GM11168 (cell line): Measurements from ENCODE around the gene GOT2.
"Not testable (repeated sequence)": the region's sequence is repeated elsewhere in the genome, so short reads cannot be mapped to it uniquely, and the experiment has no call there.

Source experiments
- in situ Hi-C: fragments of 300-500 bp; cut with MboI; formaldehyde crosslinking; loops from one replicate; pipeline ENCODE4 v1.12.0; 2022; ENCODE audit warnings: low sequenced_read_pairs; ENCODE audit not compliant: unreplicated experiment

The GOT2 gene

DNA sequence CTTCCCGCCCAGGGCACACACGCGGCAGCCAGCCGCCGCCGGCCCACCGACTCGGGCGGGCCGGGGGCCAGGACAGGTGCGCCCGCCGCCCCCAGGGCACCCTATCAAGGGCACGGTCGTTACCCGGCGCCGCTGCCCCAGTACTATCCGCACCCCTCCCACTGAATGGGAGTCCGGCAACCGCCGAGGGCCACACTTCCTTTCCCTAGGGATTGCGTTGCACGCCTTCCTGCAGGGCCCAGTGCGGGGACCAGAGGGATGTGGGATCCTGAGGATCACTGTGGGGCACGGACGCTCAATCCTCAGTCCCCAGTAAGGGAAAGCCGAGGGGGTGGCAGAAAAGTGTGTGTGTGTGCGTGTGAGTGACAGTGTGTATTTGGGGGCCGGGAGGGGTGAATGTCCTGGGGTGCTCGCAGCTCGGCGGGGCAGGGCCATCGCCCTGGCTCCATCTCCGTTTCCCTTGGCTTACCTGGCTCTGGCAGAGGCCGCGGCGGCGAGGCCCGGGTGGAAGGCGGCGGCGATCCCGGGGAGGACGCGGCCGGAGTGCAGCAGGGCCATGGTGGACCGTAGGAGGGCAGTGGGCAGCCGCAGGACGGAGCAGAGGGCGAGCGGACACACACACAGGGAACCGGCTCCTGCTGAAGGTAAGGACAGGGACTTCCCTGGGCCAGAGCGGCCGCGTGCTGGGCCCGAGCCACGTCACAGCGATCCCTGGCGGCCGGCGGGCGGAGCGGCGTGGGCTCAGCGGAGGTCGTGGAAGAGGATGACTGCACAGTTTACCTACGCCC is at the start of gene GOT2:
GOT2 (minus strand) TSS at position 646 of the 788 bp plus-strand sequence; CDS start at position 558, 88 bp downstream.
- in situ Hi-C loops = no loop called here

DNA sequence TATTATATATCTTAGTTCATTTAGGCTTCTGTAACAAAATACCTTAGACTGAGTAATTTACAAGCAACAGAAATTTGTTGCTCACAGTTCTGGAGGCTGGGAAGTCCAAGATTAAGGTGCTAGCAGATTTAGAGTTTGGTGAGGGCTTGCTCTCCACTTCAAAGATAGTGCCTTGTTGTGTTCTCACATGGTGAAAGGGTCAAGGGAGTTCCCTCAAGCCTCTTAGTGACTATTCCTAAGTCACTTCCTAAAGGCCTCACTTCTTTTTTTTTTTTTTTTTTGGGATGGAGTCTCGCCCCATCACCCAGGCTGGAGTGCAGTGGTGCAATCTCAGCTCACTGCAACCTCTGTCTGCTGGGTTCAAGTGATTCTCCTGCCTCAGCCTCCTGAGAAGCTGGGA is 45.2 kb upstream of the GOT2 start:
- in situ Hi-C loops = not testable (repeated sequence)

DNA sequence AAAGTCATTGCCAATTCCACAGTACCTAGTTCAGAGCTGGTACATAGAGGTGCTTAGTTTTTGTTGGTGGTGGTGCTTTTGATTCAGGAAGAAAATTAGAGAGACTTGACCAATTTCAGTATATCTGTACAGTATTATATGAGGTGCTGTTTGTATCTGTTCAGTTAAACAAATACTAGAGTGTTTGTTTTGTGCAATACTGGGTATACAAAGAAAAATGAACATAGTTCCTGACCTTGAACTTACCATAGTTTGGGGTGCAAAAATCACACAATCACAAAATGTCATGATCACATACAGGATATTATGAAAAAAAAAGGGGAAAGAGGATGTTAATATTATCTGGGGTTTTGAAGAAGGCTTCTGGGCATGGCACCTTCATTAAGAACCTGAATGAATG is 39.8 kb upstream of the GOT2 start:
- in situ Hi-C loops = no loop called here

DNA sequence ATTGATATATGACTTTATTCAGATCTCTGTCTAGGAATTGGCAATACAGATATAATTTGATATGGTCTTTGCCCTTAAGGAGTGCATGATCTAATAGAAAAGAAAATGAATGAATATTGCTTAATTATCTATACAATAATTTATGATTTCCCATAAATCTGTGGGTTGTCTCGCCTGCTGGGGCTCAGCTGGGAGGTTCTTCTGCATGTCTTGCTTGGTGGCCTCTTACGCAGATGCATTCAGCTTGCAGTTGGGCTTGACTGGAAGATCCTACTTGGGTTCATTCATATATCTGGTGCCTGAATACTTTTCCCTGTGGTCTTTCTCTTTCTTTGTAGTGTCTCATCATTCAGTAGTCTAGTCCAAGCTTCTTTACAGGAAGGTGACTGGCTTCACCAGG is 34.0 kb upstream of the GOT2 start:
- in situ Hi-C loops = no loop called here

DNA sequence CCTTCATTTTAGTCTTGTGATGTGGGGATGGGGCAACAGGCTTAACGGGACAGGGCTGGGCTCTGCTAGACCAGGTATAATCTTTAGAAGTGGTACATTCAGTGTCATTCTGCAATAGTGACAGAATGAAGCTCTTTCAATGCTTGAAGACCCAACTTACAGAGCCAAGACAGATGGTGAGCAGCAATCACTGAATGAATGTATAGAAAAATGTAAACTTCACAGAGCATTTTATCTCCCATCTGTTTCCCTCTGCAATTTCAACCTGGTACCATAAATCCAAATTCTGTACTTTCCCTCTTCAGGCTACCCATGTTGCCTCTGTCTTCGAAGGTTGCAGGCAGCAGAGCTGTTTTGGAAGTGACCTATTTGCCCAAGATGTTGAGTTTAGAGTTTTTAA is 33.5 kb upstream of the GOT2 start:
- in situ Hi-C loops = no loop called here

DNA sequence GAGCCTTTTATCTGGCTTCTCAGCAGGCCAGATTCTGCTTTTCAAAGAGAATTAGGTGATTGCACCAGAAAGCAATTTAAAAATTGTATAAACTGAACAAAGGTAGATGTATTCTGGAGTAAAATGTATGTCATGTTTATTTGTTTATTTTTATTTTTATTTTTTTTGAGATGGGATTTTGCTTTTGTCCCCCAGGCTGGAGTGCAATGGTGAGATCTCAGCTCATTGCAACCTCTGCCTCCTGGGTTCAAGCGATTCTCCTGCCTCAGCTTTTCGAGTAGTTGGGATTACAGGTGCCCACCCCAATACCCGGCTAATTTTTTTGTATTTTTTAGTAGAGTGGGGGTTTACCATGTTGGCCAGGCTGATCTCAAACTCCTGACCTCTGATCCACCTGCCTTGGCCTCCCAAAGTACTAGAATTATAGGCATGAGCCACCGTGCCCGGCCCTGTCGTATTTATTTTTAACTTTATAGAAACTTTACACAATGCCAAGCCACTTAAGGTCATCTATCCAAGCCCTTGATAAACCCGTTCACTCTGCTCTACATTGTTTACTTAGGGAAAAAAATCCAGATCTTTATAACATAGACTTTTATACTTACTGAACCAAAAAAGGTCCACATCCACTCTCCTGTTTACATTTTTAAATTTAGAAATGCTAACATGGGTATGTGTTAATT is 22.7 kb upstream of the GOT2 start:
- in situ Hi-C loops = loop anchor here (10.0 kb wide), 2 partner anchors 252 to 422 kb away; partner anchors contain the start of gene NDRG4

DNA sequence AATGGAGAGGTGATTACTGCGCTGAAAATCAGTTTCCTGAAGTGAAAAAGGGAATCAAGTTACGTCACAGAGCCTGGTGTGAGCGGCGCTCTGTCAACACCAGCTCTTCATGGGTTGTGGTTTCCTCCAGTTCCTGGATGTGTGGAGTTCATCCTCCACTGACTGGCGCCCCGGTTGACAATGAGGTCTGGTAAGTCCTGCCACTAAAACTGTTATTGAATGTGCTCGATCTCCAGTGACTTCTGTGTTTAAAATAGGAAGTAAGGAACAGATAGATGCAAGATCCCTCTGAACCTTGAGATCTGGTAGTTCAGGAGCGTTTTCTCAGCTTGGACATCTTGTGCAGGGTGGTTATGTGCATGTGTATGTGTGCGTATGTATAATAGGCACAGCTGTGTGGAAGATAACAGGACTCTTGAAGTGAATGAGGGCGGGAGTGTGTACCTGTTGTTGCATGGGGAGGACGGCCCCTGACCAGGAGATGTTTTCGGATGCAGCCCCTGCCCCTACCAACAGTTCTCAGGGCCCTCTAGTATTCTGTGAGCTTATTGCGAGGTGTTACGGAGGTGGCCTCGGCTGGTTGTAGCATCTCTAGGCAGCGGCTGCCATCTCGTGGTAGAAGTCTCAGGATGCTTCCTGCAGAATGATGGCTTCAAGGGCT is 22.0 kb upstream of the GOT2 start:
- in situ Hi-C loops = loop anchor here (10.0 kb wide), 2 partner anchors 251 to 421 kb away; partner anchors contain the start of gene NDRG4

DNA sequence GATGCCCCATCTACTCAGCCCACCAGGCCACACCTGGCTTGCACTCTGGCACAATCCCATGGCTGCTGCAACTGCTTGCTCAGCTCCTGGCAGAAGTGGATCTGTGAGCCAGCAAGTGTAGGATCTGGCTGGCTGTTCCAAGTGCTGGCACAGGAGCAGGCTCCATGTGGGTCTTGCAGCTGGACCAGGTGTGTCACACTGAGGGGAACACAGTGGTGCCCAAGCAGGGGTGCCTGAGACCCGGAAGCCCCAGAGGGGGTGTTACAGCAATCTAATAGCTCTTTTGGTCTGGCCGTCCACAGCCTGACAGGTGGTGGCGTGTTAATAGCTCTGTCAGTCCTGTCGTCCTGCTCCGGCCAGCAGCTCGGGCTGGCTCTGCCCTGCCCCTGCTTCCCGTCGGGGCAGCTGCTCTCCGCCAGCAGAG is 19.6 kb upstream of the GOT2 start:
- in situ Hi-C loops = loop anchor here (10.0 kb wide), 2 partner anchors 249 to 419 kb away; partner anchors contain the start of gene NDRG4

DNA sequence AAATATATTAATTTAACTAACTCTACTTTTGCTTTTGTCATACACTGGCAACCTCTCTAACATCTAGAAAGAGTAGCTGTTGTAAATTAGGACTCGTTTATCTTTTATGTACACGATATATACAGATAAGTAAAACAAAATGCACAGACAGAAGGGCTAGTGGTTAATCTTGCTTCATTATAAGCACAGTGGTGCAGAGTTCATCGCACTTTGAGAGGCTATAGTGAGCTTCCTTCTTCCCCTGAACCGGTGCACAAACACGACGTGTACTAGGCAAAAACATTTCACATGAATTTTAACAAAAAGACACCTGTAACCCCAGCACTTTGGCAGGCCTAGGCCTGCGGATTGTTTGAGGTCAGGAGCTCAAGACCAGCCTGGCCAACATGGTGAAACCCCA is 10.4 kb upstream of the GOT2 start:
- in situ Hi-C loops = no loop called here

DNA sequence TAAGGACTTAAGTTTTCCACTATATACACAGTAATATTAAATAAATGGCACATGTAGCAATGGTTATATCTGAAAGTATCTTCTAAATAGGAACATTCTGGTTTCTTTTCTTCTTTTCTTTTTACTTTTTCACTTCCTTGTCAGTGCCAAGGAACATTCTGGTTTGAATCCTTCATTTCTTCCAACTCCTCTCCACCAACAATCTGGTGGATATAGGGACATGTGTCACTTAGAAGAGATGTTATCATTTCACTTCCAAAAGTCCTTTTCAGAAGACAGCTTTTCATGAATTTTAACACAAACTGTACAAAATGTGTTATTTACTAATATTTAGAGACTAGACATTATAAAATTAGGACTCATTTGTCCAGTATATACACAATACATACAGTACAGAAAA is 7.9 kb upstream of the GOT2 start:
- in situ Hi-C loops = no loop called here

DNA sequence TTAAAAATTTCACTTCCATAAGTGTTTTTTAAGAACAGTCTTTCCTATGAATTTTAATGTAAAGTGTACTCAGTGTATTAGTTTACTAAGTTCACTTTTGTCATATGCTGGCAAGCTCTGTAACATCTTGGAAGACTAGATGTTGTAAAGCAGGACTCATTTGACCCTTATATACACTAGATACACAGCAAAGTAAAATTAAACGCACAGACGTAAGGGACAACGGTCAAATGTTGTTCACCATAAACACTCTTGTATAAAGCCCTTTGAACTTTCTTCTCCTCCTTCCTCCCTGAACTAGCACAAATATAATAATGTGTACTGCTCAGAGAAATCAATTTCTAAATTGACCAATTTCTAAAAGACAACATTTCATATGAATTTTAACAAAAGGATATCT is 7.0 kb upstream of the GOT2 start:
- in situ Hi-C loops = no loop called here

DNA sequence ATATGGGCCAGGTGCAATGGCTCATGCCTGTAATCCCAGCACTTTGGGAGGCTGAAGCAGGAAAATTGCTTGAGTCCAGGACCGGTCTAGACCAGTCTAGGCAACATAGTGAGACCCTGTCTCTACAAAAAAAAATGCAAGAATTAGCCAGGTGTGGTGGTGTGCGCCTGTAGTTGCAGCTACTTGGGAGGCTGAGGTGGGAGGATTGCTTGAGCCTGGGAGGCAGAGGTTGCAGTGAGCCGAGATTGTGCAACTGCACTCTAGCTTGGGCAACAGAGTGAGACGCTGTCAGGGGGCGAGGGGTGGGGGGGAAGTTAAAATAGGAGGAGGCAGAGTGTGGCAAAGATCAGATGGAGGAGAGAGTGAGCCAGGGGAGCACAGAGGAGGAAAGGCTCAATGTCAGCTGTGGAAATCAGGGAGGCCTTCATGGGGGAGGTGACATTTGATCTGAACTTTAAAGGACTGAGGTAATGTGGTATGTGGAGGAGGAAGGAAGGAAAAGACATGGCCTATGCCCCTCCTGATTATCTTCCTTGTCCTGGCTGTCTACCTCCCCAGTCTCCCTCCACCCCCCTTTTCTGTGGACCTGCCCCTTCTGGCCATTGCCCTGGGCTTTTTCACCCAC is 4.7 kb upstream of the GOT2 start:
- in situ Hi-C loops = no loop called here

DNA sequence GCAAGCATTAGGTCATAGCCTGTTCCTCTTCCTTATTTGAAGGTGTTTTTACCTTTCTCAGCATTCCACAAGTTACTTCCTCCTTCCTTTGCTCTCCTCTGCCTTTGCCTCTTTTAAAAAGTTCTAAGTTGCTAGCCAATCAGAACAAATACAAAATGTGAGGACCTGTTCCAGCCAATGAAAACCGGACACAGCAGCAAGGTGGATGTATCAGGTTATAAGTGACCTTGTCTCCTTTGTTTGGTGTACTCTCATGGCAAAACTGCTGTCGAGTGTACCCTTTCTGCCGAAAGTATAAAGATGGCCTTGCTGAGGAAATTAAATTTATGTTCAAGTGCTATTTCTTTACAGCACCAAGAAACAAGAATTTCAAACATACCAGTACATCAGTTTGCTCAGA is 2.2 kb upstream of the GOT2 start:
- in situ Hi-C loops = not testable (repeated sequence)

DNA sequence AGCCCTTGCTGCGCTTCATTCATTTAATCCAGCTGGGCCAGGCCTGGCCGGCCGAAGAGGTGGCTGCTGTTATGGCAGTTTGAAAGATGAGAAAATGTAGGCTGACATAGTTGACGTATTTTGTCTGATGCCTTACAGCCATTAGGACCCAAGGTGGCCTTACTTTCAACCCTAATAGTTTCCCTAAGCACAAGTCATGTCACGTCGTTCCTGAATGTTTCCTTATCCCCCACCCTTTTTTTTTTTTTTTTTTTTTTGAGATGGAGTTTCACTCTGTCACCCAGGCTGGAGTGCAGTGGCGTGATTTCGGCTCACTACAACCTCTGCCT is 307 bp upstream of the GOT2 start:
- in situ Hi-C loops = no loop called here

DNA sequence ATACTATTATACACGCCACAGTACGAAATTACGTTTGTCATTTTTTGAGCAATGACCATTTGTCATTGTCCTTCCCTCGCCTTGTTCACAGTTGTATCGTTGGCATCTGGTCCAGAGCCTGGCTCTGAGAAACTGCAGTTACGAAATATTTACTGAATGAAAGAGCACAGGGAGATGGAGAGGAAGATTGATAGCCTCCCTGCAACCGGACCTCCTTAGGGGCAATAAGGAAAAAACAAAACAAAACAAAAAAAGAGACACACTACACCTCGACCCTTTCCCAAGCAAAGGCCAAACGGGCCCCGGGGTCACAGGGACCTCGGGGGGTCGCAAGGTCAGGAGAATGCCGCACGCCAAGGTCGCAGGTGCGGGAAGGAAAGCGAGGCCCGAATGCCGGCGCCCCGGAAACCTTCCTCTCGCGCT is 857 bp downstream of the GOT2 start:
- in situ Hi-C loops = no loop called here

DNA sequence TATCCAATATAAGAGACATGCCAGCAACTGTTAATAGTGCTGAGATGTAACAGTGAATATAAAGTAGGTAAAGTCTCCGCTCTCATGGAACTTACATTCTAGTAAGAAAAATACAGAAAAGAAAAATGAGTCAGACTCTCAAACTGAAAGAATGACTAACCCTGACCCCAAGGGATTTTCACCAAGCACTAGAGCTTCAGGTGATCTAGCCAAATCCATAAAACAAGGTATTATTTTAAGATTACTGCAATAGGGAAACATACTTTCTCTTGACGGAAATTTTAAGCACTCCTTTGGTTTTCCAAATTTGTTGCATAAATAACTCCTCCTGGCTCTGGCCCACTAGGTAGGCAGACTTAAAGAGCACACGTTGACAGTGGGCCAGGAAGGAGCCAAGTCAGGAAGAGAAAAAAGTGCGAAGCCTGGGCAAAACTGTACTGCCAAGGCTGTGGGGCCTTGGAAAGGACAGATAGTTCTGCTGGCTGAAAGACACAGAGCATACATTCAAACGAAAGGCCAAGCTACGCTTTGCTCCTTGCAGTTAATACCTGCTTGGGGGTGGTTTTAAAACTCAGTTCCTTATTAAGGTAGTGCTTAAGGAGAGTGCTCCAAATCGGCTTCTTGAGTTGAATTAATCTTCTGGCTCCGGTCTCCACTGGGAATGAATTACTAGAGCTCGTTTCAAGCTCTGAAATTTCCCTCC is 1.4 kb downstream of the GOT2 start:
- in situ Hi-C loops = no loop called here

DNA sequence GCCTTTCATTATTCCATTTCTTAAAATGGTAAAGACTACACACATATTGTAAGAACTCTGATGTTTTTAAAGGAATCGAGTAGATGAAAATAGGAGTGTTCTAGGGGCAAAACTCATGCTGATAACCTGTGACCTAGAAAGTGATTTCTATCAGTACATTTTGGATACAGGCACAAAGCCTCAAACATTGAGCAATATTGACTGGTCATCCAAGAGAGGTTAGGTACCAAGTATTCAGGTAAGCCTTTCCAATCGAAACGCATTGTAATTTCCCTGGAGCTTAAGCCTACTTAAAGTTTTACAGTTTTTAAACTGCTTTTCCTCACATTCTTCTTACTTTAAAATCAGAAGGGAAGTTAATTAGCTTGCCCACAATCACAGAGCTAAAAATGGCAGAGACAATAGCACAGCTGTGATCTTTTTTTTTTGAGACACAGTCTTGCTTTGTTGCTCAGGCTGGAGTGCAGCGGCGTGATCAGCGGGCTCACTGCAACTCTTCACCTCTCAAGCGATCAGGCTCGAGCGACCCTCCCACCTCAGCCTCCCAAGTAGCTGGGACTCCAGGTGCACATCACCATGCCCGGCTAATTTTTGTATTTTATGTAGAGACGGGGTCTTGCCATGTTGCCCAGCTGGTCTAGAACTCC is 3.3 kb downstream of the GOT2 start:
- in situ Hi-C loops = no loop called here

DNA sequence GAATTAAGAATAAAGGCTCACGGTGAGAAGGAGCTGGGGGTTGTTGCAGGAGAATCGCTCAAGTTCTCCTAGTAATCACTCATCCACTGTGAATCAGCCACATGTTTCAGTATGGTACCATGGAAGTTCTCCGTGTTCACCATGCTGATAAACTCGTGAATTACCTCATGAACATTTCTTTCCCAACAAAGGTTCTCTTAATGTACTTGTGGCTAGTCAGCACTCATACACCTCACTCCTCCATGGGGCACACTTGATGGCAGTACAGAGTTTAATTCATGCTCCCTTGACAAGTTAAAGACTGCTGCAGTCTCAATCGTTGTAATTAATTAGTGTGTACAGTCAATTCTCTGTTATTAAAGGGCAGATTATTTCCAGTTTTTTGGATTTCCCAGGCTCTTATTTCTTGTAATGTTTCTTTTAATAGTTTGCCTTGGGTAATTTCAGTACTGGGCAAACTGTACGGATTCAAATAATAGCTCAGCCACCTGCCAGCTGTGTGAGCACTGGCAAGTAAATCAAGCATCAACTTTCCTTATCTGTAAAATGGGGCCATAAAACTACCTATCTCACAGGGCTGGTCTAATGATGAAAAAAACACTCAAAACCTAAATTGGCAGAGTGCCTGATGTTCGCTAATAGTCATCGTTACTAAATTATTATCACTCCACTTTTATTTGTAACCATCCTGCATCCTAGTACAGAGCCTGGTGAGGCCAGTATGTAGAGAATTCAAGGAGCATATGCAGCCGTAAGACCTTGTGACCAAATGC is 6.1 kb downstream of the GOT2 start:
- in situ Hi-C loops = no loop called here
